MM.1S (cell line): ENCODE results near the gene RAB31.

Experiments
- CTCF ChIP-seq: fragments of 300-600 bp; sonication (generic); IDR thresholded peaks from 2 replicates; pipeline ENCODE4 v1.5.1; 2016; ENCODE audit warnings: antibody characterized with exemption, low read length, mixed read lengths
- EZH2 ChIP-seq: fragments of 300-600 bp; sonication (generic); optimal IDR thresholded peaks from 2 replicates; pipeline ENCODE3; 2017; ENCODE audit warnings: low read depth, mild to moderate bottlenecking, antibody characterized with exemption, low read length, mixed read lengths
- EZH2phosphoT487 ChIP-seq: fragments of 300-600 bp; sonication (generic); IDR thresholded peaks from 2 replicates; pipeline ENCODE4 v1.6.1; 2018; ENCODE audit warnings: antibody characterized with exemption, low read length

DNA sequence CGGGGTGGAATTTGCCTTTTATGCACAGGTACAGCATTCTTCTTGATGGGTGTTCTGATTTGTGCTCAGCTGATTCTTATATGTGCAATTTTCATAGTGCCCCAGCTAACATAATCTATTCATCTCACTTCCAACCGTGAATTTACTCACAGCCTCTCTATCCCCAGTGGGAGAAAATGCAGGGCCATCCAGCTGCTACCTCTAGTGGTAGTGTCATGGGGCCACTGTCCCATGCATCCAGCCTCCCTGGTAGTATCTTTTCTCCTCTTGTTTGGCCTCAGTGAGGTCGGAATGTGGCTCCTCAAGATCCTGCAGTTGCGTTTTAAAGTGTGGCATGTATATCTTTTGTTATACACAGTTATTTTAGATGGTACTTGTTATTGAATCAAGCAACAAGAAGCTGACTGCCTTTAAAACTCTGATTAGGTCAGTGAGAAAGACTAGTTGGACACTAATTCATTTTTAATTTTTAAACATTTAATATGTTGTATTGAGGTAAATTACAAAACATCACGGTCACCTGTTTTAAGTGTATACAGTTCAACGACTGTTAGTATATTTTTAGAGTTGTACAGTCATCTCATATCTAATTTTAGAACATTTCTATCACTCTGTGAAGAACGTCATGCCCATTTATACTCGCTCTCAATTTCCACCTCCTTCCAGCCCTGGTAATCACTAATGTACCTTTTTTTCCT is 109.8 kb downstream of the RAB31 start:
- TF ChIP-seq CTCF (no peak), EZH2 (no peak), EZH2phosphoT487 (no peak)
